Esophagus squamous epithelium (tissue), 5 donors: ENCODE results near the gene ABCD3. TPM values are rescaled to one million over a fixed set of nuclear protein-coding genes. Genes with fewer than 3 reads are reported as not detected.

Experiments
- DNase-seq: peaks from one replicate; lab custom pipeline; 2025; lab: John Stamatoyannopoulos, UW
- H3K27ac ChIP-seq, 4 donors: fragments of 200-600 bp; sonication (generic); one replicate each; pipeline ENCODE4 v1.5.1; 2016 to 2019; ENCODE audit warnings: mild to moderate bottlenecking in 1 of 4
- H3K27me3 ChIP-seq, 4 donors: fragments of 200-600 bp; sonication (generic); 1 replicate in 3 of 4; 2 replicates in 1 of 4; pipeline versions ENCODE4 v1.5.1 to v1.6.0; 2017 to 2021; ENCODE audit warnings: antibody characterized with exemption in 1 of 4
- H3K36me3 ChIP-seq, 3 donors: fragments of 200-600 bp; sonication (generic); one replicate each; pipeline ENCODE4 v1.5.1; 2016 to 2019
- H3K4me1 ChIP-seq, 3 donors: fragments of 200-600 bp; sonication (generic); one replicate each; pipeline ENCODE4 v1.5.1; 2017 to 2019
- H3K4me3 ChIP-seq, 4 donors: fragments of 200-600 bp; sonication (generic); 1 replicate in 3 of 4; 2 replicates in 1 of 4; pipeline ENCODE4 v1.5.1; 2016 to 2019; ENCODE audit warnings: mild to moderate bottlenecking in 2 of 4, moderate library complexity in 1 of 4
- H3K9me3 ChIP-seq, 3 donors: fragments of 200-600 bp; sonication (generic); one replicate each; pipeline ENCODE4 v1.5.1; 2016 to 2019
- CTCF ChIP-seq, 6 experiments: fragments of 450-650 bp in 4 of 6; fragments of 200-600 bp in 2 of 6; sonication (generic) in 2 of 6; IDR thresholded peaks; one replicate each; pipeline ENCODE4 v1.5.1; 2016 to 2019; ENCODE audit warnings: antibody characterized with exemption in 6 of 6, mild to moderate bottlenecking in 4 of 6, moderate library complexity in 4 of 6
- POLR2A ChIP-seq, 4 donors: fragments of 450-650 bp; IDR thresholded peaks; one replicate each; pipeline ENCODE4 v1.6.1; 2017; ENCODE audit warnings: antibody characterized with exemption in 4 of 4, mild to moderate bottlenecking in 4 of 4, moderate library complexity in 3 of 4
- whole genome bisulfite sequencing, 2 donors: methylation state at CpG; one replicate each; pipeline ENCODE4 v1.1.5; 2018; 5-methylcytosine and 5-hydroxymethylcytosine counted together
- intact Hi-C: fragments of 100-400 bp; cut with DNase I; formaldehyde crosslinking; loops from one replicate; pipeline ENCODE4 v1.15.0; 2022
- total RNA-seq, 4 donors: library from RNA; depleted of rRNA; stranded (reverse); fragments of >200 nt; gene quantifications; one replicate each; pipeline ENCODE4 v1.1.0, GENCODE V29; 2016
- donor health status: DM: yes; HTN: yes; CAD: no.

Gene ABCD3
- total RNA-seq, 4 donors from 2014 or later: 30.2 to 34.5 (median 32.1) TPM

DNA sequence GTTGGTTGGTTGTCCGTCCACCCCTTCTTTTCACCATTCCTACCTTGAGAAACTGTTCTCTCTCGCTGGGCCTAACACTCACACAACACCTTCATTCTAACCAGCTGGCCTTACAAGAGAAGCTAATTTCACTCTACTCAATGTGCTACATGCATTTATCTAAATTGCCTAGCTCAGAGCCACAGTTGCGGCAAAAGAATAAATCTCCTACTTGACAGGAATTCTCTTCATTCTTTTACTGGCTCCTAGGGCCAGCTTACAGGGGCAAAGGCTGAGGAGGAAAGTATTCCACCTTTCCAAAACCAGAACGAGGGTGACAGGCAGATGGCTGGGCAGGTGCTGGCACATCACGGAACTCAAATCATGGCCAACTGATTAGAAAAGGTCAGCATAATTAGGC, 116.9 kb downstream of the ABCD3 start:
- intact Hi-C loops: no loop called here
- H3K27ac ChIP-seq: peak overlapping the region in 2 of 4 donors; percentile 11 to 25
- TF ChIP-seq POLR2A (IDR thresholded peaks at IDR 0.05) (no peak), CTCF (IDR thresholded peaks at IDR 0.05) (no peak)
- peaks cover 0 to 31% (median 0%) of the 10 kb centered on the region in 3 donors for H3K4me1 ChIP-seq
- no peak overlapping the region for H3K4me3 ChIP-seq
- 87 to 94% methylated on average over 5 of the region's 5 CpGs for WGBS, 2 donors
- peaks cover 0 to 77% (median 10%) of the 10 kb centered on the region in 3 donors for H3K36me3 ChIP-seq
- H3K9me3 ChIP-seq: no peaks in the 10 kb centered on the region
- peaks cover 0 to 33% (median 0%) of the 10 kb centered on the region in 4 donors for H3K27me3 ChIP-seq
- DNase-seq: no peak

GRCh38 chr1:94535879-94536278, 117.7 kb downstream of the ABCD3 start:
- intact Hi-C loops: no loop called here
- no peak for TF ChIP-seq POLR2A (IDR thresholded peaks at IDR 0.05)
- Histone ChIP-seq H3K9me3 (no peaks in the 10 kb centered on the region), H3K27me3 (peaks cover 0 to 38% (median 0%) of the 10 kb centered on the region in 4 donors), H3K36me3 (peaks cover 0 to 69% (median 10%) of the 10 kb centered on the region in 3 donors), H3K27ac (peak overlapping the region in 2 of 4 donors; percentile 25), H3K4me1 (peaks cover 0 to 38% (median 0%) of the 10 kb centered on the region in 3 donors), H3K4me3 (no peak overlapping the region)
- WGBS, 2 donors: 78 to 79% methylated on average over 9 of the region's 9 CpGs
- DNase-seq: no peak

GRCh38 chr1:94537254-94537653, 119.1 kb downstream of the ABCD3 start:
- Histone ChIP-seq H3K27ac (peak overlapping the region in 3 of 4 donors; percentile 8 to 93 (median 38)), H3K27me3 (peaks cover 0 to 52% (median 0%) of the 10 kb centered on the region in 4 donors), H3K9me3 (no peaks in the 10 kb centered on the region), H3K4me1 (peaks cover 3 to 49% (median 3%) of the 10 kb centered on the region in 3 donors), H3K36me3 (peaks cover 0 to 55% (median 10%) of the 10 kb centered on the region in 3 donors), H3K4me3 (peak overlapping the region in 3 of 4 donors; percentile 6 to 95 (median 65))
- TF ChIP-seq CTCF (IDR thresholded peaks at IDR 0.05) (no peak), POLR2A (IDR thresholded peaks at IDR 0.05) (no peak)
- intact Hi-C loops: no loop called here
- 73 to 76% methylated on average over 6 of the region's 6 CpGs for WGBS, 2 donors
- no peak for DNase-seq

DNA sequence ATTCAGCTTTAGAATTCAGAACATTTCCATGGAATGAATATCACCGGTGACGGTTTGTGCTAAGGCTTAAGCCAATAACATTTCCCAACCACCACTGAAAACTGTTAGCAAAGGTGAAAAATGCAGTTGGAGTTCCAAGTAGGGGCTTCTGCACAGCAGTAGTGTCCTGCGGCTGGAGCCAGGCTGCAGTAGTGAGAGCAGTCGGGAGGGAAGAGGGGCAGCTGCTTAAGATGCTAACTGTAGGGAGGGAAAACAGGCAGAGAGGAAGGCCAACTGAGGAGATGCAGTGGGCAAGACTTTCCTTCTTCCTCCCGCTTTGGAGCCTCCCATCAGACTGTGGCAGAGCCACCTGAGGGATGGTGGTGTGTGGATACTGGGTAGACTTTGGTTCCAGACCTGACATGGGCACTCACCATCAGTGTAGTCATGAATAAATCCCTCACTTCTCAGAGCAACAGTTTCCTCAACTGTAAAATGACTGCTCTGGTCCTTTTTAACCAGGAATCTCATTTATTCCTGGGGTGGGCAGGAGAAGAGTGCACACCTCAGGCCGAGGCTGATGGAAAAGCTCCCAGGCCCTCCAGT, 120.1 kb downstream of the ABCD3 start:
- no peaks in the 10 kb centered on the region for H3K9me3 ChIP-seq
- peak overlapping the region in 3 of 4 donors; percentile 28 to 93 (median 91) for H3K27ac ChIP-seq
- 71 to 87% methylated on average over 6 of the region's 6 CpGs for WGBS, 2 donors
- no peak for DNase-seq
- H3K4me3 ChIP-seq: peak overlapping the region; percentile 65 to 95 (median 75)
- peaks cover 0 to 44% (median 10%) of the 10 kb centered on the region in 3 donors for H3K36me3 ChIP-seq
- intact Hi-C loops: no loop called here
- peaks cover 8 to 56% (median 13%) of the 10 kb centered on the region in 3 donors for H3K4me1 ChIP-seq
- no peak for TF ChIP-seq CTCF (IDR thresholded peaks at IDR 0.05)
- H3K27me3 ChIP-seq: peaks cover 0 to 58% (median 0%) of the 10 kb centered on the region in 4 donors

- DNase-seq: no peak
- TF ChIP-seq CTCF (IDR thresholded peaks at IDR 0.05) (no peak), POLR2A (IDR thresholded peaks at IDR 0.05) (no peak)
- intact Hi-C loops: no loop called here
- peaks cover 8 to 68% (median 13%) of the 10 kb centered on the region in 3 donors for H3K4me1 ChIP-seq
- peaks cover 0 to 70% (median 0%) of the 10 kb centered on the region in 4 donors for H3K27me3 ChIP-seq
- 16 to 42% methylated on average over 3 of the region's 3 CpGs for WGBS, 2 donors
- H3K27ac ChIP-seq: peak overlapping the region in 3 of 4 donors; percentile 91 to 97 (median 93)
- H3K4me3 ChIP-seq: peak overlapping the region; percentile 65 to 95 (median 75)
- no peaks in the 10 kb centered on the region for H3K9me3 ChIP-seq
- peaks cover 0 to 34% (median 10%) of the 10 kb centered on the region in 3 donors for H3K36me3 ChIP-seq
Measured at GRCh38 chr1:94539496-94539895, 121.3 kb downstream of the ABCD3 start.
